HG03280 (cell line): Measurements from ENCODE around the gene FAF1.

Experiments used
- ATAC-seq: cut with Tn5 transposase; IDR thresholded peaks from one replicate; pipeline ENCODE4 v1.9.1; 2021; ENCODE audit warnings: mild to moderate bottlenecking, moderate library complexity; ENCODE audit not compliant: unreplicated experiment

FAF1 gene

GRCh38 chr1:50420689-50421365 lies 539.2 kb downstream of the FAF1 start:
- no peak for ATAC-seq

DNA sequence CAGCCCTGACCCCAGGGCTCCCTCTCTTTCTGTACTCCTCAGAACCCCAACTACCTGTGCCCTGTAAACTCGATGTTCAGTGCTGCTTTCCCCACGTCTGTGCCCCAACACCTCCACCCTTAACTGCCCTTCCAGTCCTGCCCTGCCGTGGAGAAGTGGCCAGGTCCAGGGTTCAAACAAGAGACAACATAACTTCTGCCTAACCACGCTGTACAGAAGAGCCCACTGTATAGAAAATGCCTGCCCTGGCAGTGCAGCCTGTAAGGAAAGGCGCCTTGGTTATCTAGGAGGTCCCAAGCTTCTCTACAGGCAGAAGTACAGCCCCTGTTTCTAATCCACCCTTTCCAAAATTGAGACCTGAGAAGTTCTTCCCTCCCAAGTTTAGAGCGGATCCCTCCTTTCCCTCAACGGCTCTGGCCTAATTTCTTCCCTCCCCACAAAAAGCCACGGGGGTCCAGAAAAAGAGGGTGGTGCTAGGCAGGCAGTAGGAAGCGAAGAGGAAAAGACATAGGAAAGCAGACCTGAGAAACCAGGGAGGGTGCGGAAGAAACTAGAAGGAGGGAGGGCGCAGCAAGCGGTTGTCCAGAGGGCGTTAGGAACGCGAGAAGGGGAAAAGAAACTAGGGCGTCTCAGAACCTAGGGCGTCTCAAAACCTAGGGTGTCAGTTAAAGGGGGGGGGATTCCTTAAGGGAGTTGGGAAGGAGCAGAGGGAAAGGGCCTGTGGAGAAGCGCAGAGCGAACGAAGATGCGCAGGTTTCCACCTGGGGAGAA lies 540.0 kb downstream of the FAF1 start:
- ATAC-seq: no peak

DNA sequence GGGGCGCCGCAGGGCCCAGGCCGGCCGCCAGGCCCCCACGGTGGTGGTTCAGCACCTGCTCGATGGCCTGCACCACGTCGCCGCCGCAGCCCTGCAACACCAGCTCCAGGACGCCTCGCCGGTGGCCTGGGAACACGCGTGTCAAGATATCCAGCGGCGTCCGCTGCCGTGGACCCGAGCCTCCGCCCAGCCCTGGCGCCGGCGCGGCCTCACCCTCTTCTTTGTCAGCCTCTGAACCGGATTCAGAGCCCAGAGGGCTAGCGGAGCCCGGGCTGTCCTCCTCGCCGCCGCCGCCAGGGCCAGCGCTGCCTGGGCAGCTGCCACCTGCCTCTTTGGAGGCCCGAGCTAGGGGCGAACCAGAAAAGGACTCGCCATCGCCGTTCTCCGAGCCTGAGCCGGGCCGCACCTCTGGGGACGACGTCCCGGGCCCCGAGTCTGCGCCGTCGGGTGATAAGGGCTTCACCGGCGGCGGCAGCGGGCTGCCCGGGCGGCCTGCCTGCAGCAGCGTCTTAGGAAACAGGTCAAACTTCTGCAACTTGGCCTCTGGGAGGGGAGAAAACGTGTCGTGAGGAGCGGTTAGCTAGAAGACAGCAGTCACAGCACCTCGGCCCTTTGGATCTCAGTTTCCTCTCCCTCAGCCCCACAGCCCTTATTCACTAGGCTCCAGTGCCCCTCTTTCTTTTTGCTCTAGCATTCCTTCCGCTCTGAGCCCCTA lies 540.7 kb downstream of the FAF1 start:
- ATAC-seq: no peak

GRCh38 chr1:50418600-50419109 lies 541.4 kb downstream of the FAF1 start:
- ATAC-seq: no peak

DNA sequence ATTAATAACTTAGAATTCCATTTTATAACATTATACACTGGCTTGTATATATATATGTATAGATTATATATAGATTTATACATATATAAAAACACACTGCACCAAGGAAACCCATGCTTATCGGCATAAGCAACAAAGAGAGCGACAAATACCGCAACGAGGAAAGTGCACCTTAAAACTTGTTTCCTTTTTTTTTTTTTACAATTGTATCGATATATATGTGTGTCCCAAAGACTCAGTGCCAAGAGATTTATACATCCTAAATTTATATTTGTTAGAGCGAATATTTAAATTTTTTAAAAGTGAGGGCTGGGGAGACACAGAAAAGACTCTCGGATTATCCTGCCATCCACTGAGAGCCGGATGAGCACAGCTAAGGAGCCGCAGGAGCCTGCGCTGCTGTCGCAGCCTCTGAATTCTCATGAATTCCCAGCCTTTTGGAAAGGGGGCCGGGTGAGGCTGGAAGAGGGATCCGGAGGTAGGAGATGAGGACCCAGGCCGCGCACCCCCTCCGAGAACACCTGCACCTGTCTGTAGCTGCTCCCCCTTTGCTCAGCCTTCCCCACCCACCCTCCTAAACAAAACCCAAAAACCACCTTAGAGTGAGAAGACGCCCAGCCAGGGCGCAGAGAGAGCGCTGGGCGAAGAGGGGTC lies 542.0 kb downstream of the FAF1 start:
- ATAC-seq: no peak

- ATAC-seq: no peak
Measured at GRCh38 chr1:50417507-50417906, 542.6 kb downstream of the FAF1 start.

DNA sequence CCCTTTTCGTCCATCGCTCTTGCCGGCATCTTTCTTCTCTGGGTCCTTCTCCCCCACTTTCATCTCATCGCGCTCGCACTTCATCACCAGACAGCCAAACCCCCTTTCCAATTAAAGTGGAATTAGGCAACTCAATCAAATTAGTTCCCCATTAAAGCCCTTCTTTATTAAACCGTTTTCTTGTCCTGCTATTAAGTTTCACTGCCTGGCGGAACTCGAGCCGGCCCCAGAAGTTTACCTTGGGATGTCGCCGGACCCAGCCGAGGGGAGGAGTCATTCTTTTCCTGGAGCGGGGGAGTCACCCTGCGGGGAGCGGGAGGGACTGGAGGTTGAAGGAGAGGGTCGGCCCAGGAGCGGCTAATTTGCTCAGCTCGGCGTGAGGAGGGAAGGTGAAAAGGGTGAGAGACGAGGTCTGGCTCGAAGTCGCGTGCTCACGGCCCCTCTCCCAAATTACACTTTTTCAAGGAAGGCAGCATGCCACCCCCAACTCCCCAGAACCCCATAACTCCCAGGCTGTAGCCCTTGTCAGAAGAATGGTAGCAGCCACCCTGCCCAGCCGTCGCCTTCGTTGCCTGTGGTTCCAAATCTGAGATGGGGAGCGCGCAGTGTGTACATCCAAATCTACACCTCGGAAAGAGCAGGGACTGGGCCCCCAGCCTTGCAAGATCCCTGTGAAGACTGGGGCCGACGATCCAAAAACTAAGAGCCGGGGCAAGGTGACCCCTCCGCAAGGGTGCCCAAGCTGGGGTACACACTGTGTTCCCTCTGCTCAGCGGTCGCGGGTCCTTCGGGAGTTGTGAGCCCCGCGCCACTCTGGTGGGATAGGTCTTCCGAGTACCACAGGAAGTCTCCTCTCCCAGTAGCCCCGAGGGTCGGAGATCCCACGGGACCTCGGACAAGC lies 543.3 kb downstream of the FAF1 start:
- no peak for ATAC-seq

DNA sequence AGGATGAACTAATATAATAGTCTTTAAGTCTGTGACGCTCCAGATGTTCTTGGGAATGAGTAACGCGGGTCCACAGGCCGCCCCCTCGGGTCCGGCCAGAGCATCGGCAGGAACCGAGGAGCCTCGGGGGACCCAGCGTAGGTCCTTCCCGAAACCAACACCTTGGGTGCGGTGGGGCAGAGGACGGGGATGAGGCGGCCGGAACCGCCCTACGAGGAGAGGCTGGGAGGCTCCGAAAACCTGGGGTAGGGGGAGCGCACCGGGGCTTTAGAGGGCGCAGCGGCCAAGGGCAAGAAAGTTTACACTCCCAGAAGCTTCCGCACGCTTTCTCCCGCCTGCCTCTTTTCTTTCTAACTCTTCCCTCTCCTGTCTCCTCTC lies 543.9 kb downstream of the FAF1 start:
- no peak for ATAC-seq

DNA sequence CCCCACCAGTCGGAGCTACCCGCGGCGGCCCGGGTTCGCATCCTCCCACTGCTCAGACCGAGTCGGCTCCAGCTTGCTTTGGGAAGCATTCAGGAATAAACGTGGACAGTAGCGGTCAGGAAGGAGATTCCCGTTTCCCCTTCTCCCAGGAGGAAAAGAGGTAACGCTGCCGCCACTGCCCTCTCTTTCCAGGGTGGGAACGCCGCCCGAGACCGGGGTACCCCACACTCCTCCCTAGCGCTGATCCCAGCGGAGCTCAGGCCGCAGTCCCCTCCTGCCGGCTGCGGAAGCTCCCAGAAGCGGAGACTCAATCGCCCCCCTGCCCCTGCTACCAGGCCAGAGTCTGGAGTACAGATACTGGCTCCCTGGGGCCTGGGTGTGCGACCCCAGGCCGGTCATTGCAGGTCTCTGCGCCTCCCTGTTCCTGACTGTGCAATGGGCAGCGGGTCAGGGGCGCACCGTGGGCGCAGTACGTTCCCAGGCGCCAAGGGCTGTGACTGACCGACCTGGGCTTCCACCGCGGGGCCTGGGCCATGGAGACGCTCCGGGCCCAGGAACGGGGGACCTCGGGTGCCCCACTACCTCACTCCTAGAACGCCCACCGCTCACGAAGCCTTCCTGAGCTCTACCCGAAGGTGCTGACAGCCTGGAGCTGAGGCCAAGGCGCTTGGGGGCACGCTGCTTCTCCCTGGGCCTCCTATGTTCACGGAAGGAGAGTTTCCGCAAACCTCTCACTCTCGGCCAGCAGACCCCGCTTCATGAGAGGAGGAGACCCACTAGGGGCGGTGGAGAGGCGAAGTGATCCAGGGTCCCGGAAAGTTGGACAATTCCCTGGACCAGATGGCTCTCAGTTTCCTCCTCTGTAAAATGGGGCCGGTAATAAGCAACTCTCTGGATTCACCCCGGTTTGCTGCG lies 544.6 kb downstream of the FAF1 start:
- no peak for ATAC-seq

DNA sequence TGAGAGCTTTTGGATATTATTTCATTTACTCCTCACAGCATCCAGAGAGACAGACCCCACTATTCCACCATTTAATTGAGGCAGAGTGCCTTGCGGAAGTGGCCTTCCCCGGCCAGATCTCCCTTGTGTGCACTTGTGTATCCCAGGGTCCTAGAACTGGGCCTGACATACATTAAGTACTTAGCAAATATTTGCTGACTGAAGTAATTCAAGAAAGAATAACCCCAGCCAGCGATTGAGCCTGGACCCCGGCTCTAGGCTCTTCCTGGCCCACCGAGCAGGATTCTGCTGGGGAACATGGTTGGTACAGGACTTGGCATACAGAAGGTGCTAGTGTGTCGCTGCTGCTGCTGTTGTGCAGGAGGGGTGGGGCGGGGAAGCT lies 545.2 kb downstream of the FAF1 start:
- no peak for ATAC-seq

GRCh38 chr1:50412813-50413476 lies 547.1 kb downstream of the FAF1 start:
- no peak for ATAC-seq

- no peak for ATAC-seq
Measured at GRCh38 chr1:50405814-50406213, 554.3 kb downstream of the FAF1 start.

DNA sequence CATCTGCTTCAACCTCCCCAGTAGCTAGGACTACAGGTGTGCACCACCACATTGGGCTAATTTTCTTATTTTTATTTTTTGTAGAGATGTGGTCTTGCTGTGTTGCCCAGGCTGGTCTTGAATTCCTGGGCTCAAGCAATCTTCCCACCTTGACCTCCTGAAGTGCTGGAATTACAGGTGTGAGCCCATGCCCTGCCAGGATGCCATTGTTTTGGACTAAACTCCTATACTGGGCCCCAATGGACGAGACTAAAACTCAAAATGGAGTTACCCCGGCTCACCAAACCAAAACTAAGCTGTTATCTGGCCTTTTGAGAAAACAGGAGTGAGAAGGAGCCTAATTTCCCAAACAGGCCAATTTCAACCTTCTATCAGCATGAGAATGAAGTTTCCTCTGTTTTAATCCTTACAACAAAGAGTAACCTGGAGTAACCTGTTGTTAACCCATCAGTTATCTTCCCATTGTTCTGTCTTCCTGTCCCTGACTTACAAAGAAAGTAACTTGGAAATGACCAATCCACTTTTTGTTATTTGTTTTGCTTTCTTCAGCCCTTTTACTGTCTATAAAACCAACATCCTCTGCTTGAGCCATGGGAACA lies 566.4 kb downstream of the FAF1 start:
- ATAC-seq: no peak
